GM18951 (cell line): ENCODE measurements around the gene HOXA6.

Source experiments
- POLR2A ChIP-seq: IDR thresholded peaks from 4 replicates; pipeline ENCODE4 v1.6.1; 2011; ENCODE audit warnings: mild to moderate bottlenecking; ENCODE audit not compliant: insufficient read length, insufficient read depth; ENCODE audit errors: extremely low read depth
- in situ Hi-C: fragments of 300-500 bp; cut with MboI; formaldehyde crosslinking; loops from one replicate; pipeline ENCODE4 v1.12.0; 2022; ENCODE audit warnings: low sequenced_read_pairs, mixed read lengths, inconsistent platforms; ENCODE audit not compliant: unreplicated experiment

The HOXA6 gene

DNA sequence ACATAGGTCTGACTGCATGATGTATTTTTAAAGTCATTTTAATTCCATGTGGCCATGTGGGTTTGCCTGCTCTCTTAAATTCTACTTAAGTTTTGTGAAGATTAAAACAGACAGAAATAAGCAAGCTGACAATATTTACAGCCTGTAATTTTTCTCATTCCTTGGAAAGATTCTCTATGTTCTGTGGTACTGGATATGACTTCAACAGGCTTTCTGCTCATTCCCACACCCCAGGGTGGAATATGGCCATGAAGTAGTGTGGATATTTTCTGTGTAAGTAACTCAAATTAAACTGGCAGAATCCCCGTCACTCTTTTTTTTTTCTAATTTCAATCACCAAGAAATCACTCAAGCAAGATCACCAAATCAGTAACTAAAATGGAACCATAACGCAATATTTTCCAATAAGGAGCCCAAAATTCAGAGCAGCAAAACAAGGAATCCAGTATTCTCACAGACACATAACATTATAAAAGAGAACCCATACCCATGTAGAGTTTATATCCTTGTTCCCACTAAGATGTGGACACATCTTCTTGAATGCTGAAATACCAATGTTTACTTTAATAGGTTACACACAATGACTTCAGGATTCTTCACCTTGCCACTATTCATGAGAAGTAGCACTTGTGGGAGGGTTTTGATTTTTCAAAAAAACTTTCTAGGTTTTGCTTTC is 9.8 kb downstream of the HOXA6 start:
- in situ Hi-C loops, result no loop called here
- TF ChIP-seq POLR2A, result no peak

DNA sequence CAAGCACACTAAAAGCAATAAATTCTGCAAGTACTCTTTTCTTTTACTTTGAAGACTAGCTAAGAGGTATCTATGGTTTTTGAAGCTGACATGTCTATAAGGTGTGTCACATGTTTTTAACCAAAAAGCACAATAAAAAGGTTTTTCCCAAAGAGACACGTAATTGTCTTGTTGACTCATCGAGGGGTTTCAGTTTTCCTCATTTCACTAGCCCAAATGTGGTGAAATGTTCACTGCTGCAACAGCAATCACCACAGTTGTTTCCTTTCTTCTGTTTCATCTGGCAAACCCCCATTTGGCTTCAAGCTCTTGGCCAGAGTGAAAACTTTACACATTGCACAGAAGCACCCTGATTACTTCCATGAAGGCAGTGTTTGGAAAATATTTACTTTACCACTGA is 13.2 kb downstream of the HOXA6 start:
- no peak for TF ChIP-seq POLR2A
- in situ Hi-C loops, result no loop called here

DNA sequence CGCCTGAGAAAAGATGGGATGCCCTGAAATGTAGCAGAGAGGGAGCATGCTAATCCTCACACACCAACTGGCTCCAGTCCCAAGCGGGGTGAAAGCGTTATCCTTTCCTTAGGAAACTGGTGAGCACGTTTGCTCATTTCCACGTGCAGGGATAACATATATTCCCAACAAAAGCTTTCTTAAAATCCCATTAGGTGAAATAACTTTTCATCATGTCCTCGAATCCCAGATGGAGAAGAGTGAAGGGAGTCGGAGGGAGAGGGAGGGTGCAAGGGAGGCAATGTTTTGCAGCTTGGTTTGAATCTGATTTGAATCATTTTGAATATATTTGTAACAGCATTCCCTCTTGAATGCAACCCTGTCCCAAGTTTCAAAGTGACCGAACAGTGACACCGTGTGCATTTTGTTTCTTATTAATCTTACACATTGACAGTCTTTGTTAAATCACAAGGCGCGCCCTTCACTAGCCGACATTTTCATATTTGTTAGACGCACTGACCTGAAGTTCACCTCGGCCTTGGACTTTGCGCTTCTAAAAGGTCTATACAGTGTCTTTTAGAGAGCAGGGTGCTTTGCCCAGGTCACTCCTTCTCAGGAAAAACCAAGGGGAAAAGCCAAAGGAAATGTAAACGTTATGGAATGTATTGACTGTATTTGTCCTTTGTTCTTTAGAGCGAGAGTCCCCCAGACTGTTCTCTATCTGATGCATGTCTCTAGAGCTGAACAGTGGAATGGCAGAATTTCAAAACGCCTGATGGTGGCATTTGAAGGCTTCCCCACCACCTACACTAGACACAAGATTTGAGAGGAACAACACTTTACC is 14.0 kb downstream of the HOXA6 start:
- no peak for TF ChIP-seq POLR2A
- in situ Hi-C loops, result no loop called here

DNA sequence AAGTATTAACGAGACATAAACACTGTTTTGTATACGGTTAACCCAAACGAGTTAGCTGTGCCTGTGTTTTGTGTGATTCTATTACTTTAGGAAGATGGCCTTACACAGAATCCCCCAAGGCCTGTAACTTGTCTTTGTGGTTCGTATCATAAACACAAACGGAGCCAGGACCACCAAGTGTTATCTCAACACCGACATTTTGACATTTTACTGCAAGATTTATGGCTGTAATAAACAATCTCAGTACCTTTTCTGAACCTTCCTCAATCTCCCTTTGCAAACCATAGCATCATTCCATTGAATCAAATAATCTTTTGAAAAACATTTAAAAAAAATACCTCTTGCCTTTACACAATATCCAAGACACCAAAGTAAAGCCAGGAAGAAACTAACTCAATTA is 14.6 kb downstream of the HOXA6 start:
- in situ Hi-C loops, result no loop called here
- TF ChIP-seq POLR2A, result no peak

DNA sequence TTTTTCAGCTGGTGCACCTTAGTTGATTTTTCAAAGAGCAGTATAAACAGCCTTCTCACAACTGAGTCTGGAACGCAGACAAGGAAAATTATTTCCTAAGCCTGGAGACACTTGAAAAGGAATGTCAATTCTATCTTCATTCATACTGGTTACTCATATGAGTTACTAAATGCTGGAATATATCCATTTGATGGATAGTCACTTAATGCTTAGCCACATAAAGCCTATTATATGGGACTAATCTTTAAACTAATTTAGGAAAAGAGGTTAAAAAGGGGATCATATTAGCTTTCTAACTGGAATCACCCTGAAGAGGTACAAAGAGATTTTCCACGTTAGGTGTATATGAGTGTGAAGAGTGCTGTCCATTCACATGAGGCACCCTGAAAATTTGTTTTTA is 15.4 kb downstream of the HOXA6 start:
- no peak for TF ChIP-seq POLR2A
- in situ Hi-C loops, result no loop called here

DNA sequence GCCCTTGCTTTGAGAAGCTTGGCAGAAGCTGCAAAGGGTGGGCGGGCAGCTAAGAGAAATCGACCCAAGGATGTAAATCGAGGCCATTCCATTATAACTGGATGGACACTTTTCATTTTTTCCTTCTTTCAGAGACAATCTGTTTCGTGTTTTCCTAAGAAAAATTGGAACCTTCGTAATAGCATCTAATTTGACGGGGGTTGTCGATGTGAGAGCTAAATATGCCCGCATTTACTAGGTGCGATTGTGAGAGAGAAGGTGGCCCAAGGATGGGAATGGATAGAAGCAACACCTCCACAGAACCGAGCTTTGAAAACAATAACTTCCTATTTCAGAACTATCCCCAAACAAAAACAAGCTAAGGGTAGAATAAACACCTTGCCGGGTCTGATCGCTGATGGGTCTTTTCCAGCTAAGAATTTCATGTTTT is 16.2 kb downstream of the HOXA6 start:
- in situ Hi-C loops, result no loop called here

DNA sequence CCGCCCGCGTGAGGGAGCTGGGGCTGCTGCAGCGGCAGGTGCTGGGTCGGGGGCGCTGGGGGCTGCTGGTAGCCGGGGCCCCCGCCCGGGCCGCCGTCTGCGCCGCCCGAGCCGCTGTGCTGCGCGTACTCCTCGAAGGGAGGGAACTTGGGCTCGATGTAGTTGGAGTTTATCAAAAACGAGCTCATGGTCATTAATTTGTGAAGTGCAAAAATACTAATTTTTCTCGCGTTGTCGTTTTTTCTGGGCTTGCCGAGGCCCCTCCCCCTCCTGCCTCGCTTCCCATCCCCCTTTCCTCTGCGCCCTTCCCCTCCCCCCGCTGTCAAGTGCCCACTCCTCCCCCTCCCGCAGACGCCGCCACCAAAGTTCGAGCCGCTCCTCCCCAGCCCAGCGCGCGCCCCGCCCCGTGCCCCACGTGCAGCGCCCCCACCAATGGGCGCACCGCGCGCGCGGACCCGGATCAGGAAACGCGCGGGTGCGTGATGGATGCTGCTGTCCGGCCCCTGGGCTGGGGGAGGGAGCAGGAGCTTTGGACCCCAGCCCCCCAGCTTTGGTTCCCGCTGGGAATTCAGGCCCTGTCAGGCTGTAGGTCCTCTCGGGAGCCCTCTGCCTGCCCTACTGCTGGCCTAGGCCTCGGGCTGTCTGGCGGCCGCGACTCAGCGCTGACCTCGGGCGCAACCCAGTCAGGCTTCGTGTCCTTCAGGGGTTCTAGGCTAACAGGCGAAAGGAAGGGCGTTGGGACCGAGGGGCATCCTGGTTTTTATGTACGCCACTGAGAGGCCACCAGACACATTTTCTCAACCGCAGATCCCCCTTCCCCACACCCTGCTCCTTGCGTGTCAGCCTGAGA is 16.8 kb downstream of the HOXA6 start, which contains the start of gene HOXA4:
TSS of gene HOXA4 (minus strand) at position 218 of the 850 bp plus-strand sequence. CDS start at position 194, 24 bp downstream.
- peak; percentile 43 for TF ChIP-seq POLR2A
- in situ Hi-C loops, result no loop called here

More for the DNA sequence above, 16.2 kb downstream of the HOXA6 start:
- no peak for TF ChIP-seq POLR2A

DNA sequence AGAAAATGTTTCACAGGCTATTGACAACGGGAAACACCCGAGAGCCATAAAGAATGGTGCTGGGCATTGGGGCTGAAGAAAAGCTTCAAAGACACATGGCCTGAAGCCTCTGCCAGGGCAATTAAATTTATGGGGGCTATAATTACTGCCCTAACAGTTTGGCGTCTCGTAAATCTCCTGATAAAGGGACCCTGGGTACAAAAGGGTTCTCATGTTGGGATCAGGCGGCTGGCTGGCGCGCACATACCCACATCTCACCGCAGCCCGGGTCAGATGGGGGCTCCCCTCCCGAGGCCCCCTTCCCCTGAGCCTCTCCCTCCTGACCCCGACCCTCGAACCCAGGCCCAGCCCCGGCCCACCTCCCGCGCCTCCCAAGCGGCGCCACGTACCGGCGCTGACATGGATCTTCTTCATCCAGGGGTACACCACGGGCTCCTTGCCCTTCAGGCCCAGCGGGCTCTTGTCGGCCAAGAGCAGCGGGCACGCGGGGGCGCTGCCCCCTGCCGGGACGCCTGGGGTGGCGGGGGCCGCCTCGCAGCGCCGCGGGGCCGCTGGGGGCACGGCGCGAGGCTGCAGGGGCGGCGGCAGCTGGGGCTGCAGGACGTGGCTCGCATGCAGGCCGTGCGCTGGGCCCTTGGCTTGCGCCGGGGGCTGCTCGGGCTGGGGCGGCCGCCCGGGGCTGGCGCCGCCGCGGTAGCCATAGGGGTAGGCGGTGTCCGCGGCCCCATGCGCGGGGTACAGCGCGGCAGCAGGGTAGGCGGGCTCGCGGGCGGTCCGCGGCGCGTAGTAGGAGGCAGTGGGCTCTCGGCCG is 17.6 kb downstream of the HOXA6 start:
- no peak for TF ChIP-seq POLR2A
- in situ Hi-C loops, result no loop called here

DNA sequence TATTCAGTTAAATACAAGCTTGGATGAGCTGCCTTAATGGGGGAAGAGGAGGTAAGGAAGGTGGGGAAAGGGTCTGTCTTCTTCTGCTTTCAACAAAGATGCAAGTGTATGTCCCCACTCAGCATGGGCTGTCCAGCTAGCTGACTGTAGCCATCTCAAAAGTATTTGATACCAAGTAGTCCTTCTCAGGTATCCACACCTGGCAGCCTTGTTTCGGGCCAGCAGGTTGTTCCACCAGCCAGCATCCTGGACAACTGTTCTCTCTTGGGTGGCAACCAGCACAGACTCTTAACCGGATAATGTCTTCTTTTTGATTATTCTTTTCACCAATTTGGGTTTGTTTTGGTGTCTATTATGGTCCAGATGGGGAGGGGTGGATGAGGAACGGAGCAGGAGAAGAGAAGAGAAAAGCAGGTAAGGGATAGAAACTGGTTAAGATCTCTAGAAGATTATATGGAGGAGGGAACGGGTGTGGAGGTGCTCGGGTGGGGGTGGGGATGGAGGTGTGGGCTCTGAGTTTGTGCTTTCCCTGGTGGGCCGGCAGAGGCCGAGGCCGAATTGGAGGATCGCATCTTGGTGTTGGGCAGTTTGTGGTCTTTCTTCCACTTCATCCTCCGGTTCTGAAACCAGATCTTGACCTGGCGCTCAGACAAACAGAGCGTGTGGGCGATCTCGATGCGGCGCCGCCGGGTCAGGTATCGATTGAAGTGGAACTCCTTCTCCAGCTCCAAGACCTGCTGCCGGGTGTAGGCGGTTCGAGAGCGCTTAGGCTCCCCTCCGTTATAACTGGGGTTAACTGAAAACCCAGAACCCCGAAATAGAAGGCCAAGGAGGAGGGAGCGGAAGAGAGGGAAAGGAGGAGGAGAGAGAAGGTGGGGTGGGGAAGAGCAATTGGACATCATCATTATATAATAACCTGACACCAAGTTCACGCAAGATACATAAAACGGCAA is 18.5 kb downstream of the HOXA6 start:
- no peak for TF ChIP-seq POLR2A
- in situ Hi-C loops, result no loop called here

DNA sequence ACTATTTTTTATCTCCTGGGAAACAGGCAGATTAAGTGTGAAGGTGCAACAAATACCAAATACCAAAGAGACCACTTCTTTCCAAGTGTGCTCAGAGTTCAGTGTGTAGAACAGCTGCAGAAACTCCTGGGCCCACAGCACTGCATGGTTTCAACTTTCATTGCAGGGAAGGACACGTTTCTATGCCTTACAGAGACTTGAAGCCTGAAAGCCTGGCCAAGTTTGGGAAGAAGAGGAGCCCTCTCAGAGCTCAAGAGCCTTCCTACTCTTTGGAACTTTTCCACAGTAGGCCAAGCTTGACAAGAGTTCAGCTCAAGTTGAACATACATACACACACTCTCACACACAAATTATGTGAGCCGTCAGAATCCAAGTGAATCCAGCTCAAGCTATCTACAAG is 19.5 kb downstream of the HOXA6 start:
- TF ChIP-seq POLR2A, result no peak
- in situ Hi-C loops, result no loop called here

DNA sequence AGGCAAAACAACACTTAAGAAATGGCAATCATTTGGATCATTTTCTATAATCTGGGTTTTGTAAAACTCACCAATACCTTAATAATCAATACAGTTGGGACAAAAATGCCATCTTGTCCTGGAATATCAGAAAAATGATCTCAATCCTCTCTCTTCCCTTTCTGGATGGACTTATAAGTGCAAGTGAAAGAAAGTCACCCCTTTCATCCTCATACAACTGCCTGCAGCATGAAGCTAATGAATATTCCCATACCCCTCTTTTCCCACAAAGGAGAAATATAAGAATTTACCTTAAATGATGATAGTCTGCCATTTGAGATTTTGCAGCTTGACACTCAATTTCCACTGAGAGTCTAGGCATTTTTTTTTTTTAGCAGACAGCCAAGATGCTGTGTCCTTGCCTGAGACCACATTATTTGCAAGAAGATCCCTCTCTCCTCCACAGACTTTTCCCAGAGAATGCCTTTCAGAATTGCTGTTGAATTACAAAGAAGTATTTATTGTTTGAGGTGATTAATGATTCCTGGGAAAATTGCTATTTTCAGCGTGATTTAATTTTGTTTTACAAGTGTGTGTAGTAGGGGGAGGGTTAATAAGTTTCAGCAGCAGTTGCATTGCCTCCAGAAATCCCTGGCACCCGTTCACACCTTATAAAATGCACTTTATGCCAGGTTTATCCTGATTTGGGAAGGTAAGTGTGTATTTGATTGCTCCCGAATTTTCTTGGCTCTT is 20.8 kb downstream of the HOXA6 start:
- in situ Hi-C loops, result no loop called here
- TF ChIP-seq POLR2A, result no peak

DNA sequence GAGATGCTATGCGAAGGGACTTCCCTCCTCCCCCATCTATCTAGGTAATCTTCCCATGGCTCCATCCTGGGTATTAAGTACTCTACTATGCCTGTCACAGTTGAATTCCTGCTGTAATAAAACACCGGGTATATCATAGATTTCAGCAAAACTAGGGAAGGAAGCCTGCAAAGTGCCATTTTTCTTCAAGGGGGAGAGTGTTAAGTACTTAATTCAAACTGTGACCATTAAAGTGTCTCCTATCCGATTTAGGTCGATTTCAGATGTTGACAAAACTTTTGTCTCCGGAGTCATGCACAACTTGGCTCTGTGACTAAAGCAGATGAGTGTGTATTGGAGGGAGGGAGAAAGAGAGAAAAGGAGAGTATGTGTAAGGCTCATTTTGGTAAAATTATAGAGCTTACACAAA is 21.6 kb downstream of the HOXA6 start:
- in situ Hi-C loops, result no loop called here
- TF ChIP-seq POLR2A, result no peak
